Brain microvascular endothelial cell (primary cell): ENCODE results near the gene LRP1.
A peak's percentile ranks its signal among the peaks of the same experiment; 100 is the strongest.

ENCODE experiments used
- DNase-seq: peaks from one replicate; pipeline ENCODE4 v3.0.0-alpha.2; 2020
- H3K27ac ChIP-seq: fragments of 250-450 bp; sonication (Bioruptor Pico); 2 replicates; pipeline ENCODE4 v1.5.1; 2020; ENCODE audit warnings: mild to moderate bottlenecking, moderate library complexity
- H3K27me3 ChIP-seq: fragments of 250-450 bp; sonication (Bioruptor Pico); replicated peaks from 2 replicates; pipeline ENCODE4 v1.5.1; 2020; ENCODE audit warnings: mild to moderate bottlenecking
- H3K36me3 ChIP-seq: fragments of 250-450 bp; sonication (Bioruptor Pico); replicated peaks from 2 replicates; pipeline ENCODE4 v1.5.1; 2020; ENCODE audit warnings: mild to moderate bottlenecking
- H3K4me3 ChIP-seq: 2 replicates; pipeline ENCODE4 v1.5.1; 2011; ENCODE audit warnings: low read depth, mild to moderate bottlenecking, control low read depth, low read length, moderate library complexity
- CTCF ChIP-seq: IDR thresholded peaks from 2 replicates; pipeline ENCODE4 v1.5.1; 2011; ENCODE audit warnings: low read depth, mild to moderate bottlenecking, moderate library complexity, low read length, control low read depth, inconsistent platforms; ENCODE audit errors: missing control alignments
- in situ Hi-C: cut with HindIII; loops from 2 replicates; pipeline ENCODE4 v1.10.0; 2017; ENCODE audit warnings: low sequenced_read_pairs, low pct_ligation_motif_present

Gene LRP1

GRCh38 chr12:57160040-57160439 is 31.8 kb downstream of the LRP1 start:
- Histone ChIP-seq H3K27ac (no peak overlapping the region), H3K27me3 (no peaks in the 10 kb centered on the region), H3K36me3 (peaks cover 89% of the 10 kb centered on the region), H3K4me3 (no peak overlapping the region)
- no peak for DNase-seq
- TF ChIP-seq CTCF, result no peak
- in situ Hi-C loops, result no loop called here

GRCh38 chr12:57160741-57161140 is 32.5 kb downstream of the LRP1 start:
- H3K27me3 ChIP-seq, result no peaks in the 10 kb centered on the region
- no peak overlapping the region for H3K27ac ChIP-seq
- TF ChIP-seq CTCF, result no peak
- no peak for DNase-seq
- H3K36me3 ChIP-seq, result peaks cover 83% of the 10 kb centered on the region
- in situ Hi-C loops, result no loop called here
- H3K4me3 ChIP-seq, result no peak overlapping the region

- peaks cover 83% of the 10 kb centered on the region for H3K36me3 ChIP-seq
- in situ Hi-C loops, result no loop called here
Measured at GRCh38 chr12:57161491-57161890, 33.2 kb downstream of the LRP1 start.

GRCh38 chr12:57162553-57163125 is 34.4 kb downstream of the LRP1 start:
- H3K36me3 ChIP-seq, result peaks cover 84% of the 10 kb centered on the region
- in situ Hi-C loops, result no loop called here
- H3K27me3 ChIP-seq, result no peaks in the 10 kb centered on the region
- no peak for DNase-seq
- no peak overlapping the region for H3K4me3 ChIP-seq
- no peak overlapping the region for H3K27ac ChIP-seq
- no peak for TF ChIP-seq CTCF

More at GRCh38 chr12:57161491-57161890, 33.2 kb downstream of the LRP1 start:
- no peak for TF ChIP-seq CTCF
- no peaks in the 10 kb centered on the region for H3K27me3 ChIP-seq
- H3K27ac ChIP-seq, result no peak overlapping the region
- no peak overlapping the region for H3K4me3 ChIP-seq
- DNase-seq, result peak; percentile 41

GRCh38 chr12:57164454-57164853 is 36.2 kb downstream of the LRP1 start:
- no peak for TF ChIP-seq CTCF
- Histone ChIP-seq H3K36me3 (peaks cover 81% of the 10 kb centered on the region), H3K27ac (no peak overlapping the region), H3K4me3 (no peak overlapping the region), H3K27me3 (no peaks in the 10 kb centered on the region)
- in situ Hi-C loops, result no loop called here
- DNase-seq, result no peak

GRCh38 chr12:57164966-57165625 is 36.8 kb downstream of the LRP1 start:
- in situ Hi-C loops, result no loop called here
- peaks cover 81% of the 10 kb centered on the region for H3K36me3 ChIP-seq

More at GRCh38 chr12:57164966-57165625, 36.8 kb downstream of the LRP1 start:
- TF ChIP-seq CTCF, result no peak
- DNase-seq, result peak; percentile 39
- Histone ChIP-seq H3K27ac (no peak overlapping the region), H3K4me3 (no peak overlapping the region), H3K27me3 (no peaks in the 10 kb centered on the region)
